Esophagus squamous epithelium (tissue), 4 donors: ENCODE data around the gene PLXDC2.

ENCODE experiments used
- CTCF ChIP-seq, 6 experiments: fragments of 450-650 bp in 4 of 6; fragments of 200-600 bp in 2 of 6; sonication (generic) in 2 of 6; IDR thresholded peaks; one replicate each; pipeline ENCODE4 v1.5.1; 2016 to 2019; ENCODE audit warnings: antibody characterized with exemption in 6 of 6, mild to moderate bottlenecking in 4 of 6, moderate library complexity in 4 of 6
- POLR2A ChIP-seq, 4 donors: fragments of 450-650 bp; IDR thresholded peaks; one replicate each; pipeline ENCODE4 v1.6.1; 2017; ENCODE audit warnings: antibody characterized with exemption in 4 of 4, mild to moderate bottlenecking in 4 of 4, moderate library complexity in 3 of 4

GRCh38 chr10:19958787-19959186 lies 142.6 kb downstream of the PLXDC2 start:
- no peak for TF ChIP-seq CTCF (IDR thresholded peaks at IDR 0.05)
- TF ChIP-seq POLR2A (IDR thresholded peaks at IDR 0.05): no peak
